Measurements from ENCODE around the gene LOXL4. TPM values are rescaled to one million over a fixed set of nuclear protein-coding genes. Genes with fewer than 3 reads are reported as not detected.

LOXL4 gene
- total and polyA plus RNA-seq, 4 donors = 3.9 to 29.9 (median 11.1) TPM

DNA sequence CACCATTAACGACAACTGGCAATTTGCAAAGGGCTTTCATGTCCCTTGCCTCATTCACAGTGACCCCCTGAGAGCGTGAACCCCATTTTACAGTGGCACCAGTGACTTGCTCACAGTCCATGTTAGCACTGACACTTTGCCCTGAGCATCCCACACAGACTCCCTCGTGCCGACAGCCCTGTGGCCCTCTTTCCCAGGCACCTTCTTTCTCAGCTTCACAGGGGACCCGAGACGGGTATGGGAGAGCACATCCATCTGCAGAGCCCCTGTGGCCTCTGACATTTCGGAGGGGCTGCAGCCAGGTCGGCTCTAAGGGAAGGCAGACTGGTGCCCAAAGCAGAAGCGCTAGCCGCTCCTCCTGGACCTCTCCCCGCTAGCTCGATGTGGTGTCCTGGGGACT lies 10.8 kb downstream of the LOXL4 start:
- DNase-seq (no peak), ATAC-seq (ENCODE audit: low FRiP score) (no peak)
- Histone ChIP-seq H3K36me3 (ENCODE audit: control insufficient read depth in 1 of 2, insufficient read depth in 2 of 2, low read length in 1 of 2) (no peaks in the 10 kb centered on the region), H3K9me3 (ENCODE audit: control insufficient read depth, low read length) (no peaks in the 10 kb centered on the region), H3K27ac (ENCODE audit: low read depth in 1 of 2, low read length in 2 of 2) (no peak overlapping the region), H3K27me3 (ENCODE audit: control insufficient read depth in 1 of 2, insufficient read depth in 2 of 2, low read length in 1 of 2) (no peaks in the 10 kb centered on the region), H3K4me1 (ENCODE audit: control insufficient read depth in 1 of 2, insufficient read depth in 2 of 2, low read length in 2 of 2) (no peaks in the 10 kb centered on the region), H3K4me3 (ENCODE audit: low read length in 2 of 2) (no peak overlapping the region)
- 93 to 94% methylated on average over 12 of the region's 12 CpGs for WGBS, 2 donors
- intact Hi-C loops (cut with DNase I) = no loop called here

DNA sequence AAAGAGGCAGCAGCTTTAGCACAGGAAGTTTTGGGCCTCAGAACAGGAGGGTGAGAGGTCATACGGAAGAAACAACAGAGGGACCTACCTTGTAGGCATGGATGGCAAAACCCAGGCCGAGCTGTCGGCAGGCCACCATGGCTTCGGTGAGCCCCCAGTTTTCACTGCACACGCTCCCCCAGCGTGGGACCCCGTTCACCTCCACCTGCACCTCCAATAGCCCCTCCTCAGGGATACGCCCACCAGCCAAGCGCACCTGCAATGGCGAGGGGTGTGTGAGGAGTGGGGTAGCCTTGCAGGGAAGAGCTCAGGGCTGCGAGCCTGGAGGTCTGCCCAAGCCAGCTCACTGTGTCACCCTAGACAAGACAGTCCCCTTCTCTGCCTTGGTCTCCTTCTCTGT lies 11.3 kb downstream of the LOXL4 start:
- H3K9me3 ChIP-seq (ENCODE audit: control insufficient read depth, low read length) = no peaks in the 10 kb centered on the region
- WGBS, 2 donors = 94 to 95% methylated on average over 11 of the region's 11 CpGs
- H3K27ac ChIP-seq (ENCODE audit: low read depth in 1 of 2, low read length in 2 of 2) = no peak overlapping the region
- H3K36me3 ChIP-seq (ENCODE audit: control insufficient read depth in 1 of 2, insufficient read depth in 2 of 2, low read length in 1 of 2) = no peaks in the 10 kb centered on the region
- H3K4me1 ChIP-seq (ENCODE audit: control insufficient read depth in 1 of 2, insufficient read depth in 2 of 2, low read length in 2 of 2) = no peaks in the 10 kb centered on the region
- no peak for DNase-seq
- ATAC-seq (ENCODE audit: low FRiP score) = no peak
- intact Hi-C loops (cut with DNase I) = no loop called here
- H3K27me3 ChIP-seq (ENCODE audit: control insufficient read depth in 1 of 2, insufficient read depth in 2 of 2, low read length in 1 of 2) = no peaks in the 10 kb centered on the region
- no peak overlapping the region for H3K4me3 ChIP-seq (ENCODE audit: low read length in 2 of 2)

DNA sequence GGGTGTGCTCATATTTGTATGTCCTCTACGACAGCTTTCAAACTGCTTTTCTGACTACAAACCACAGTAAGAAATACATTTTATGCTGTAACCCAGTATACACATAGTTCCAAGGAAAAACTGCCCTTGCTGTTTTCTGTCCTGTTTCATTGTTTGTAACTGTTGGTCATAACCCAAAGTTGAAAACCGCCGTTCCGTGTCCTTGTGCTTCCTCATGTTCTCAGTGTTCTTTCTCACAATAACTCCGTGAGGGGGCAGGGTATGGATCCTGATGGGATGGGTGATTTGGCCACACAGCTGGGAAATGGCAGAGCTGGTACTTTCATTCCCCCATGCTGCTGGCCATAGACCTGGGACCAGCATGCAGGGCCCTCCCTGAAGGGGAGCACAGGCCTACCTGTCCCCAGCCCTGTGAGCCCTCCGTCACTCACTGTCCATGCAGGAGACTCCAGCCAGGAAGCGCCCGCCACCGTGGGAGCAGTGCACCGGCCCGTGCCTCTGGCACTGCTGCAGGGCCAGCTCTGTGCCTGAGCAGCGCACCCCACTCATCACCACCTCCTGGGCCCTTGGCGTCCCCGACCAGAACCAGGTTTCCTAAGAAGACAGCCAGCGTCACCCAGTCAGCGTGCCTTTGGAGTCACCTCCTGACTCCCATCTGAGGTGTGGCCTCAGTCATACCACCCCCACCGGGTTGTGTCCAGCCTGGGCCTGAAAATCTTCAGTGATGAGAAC lies 12.7 kb downstream of the LOXL4 start:
- WGBS, 2 donors = 76 to 78% methylated on average over 17 of the region's 17 CpGs
- Histone ChIP-seq H3K9me3 (ENCODE audit: control insufficient read depth, low read length) (no peaks in the 10 kb centered on the region), H3K36me3 (ENCODE audit: control insufficient read depth in 1 of 2, insufficient read depth in 2 of 2, low read length in 1 of 2) (peaks cover 0 to 3% of the 10 kb centered on the region in 2 donors), H3K27ac (ENCODE audit: low read depth in 1 of 2, low read length in 2 of 2) (no peak overlapping the region), H3K4me3 (ENCODE audit: low read length in 2 of 2) (no peak overlapping the region), H3K27me3 (ENCODE audit: control insufficient read depth in 1 of 2, insufficient read depth in 2 of 2, low read length in 1 of 2) (no peaks in the 10 kb centered on the region), H3K4me1 (ENCODE audit: control insufficient read depth in 1 of 2, insufficient read depth in 2 of 2, low read length in 2 of 2) (no peaks in the 10 kb centered on the region)
- intact Hi-C loops (cut with DNase I) = no loop called here
- no peak for ATAC-seq (ENCODE audit: low FRiP score)
- no peak for DNase-seq

GRCh38 chr10:98254234-98254974 lies 13.6 kb downstream of the LOXL4 start:
- intact Hi-C loops (cut with DNase I) = no loop called here
- Histone ChIP-seq H3K36me3 (ENCODE audit: control insufficient read depth in 1 of 2, insufficient read depth in 2 of 2, low read length in 1 of 2) (peaks cover 0 to 4% of the 10 kb centered on the region in 2 donors), H3K27me3 (ENCODE audit: control insufficient read depth in 1 of 2, insufficient read depth in 2 of 2, low read length in 1 of 2) (no peaks in the 10 kb centered on the region), H3K9me3 (ENCODE audit: control insufficient read depth, low read length) (no peaks in the 10 kb centered on the region), H3K4me3 (ENCODE audit: low read length in 2 of 2) (no peak overlapping the region), H3K27ac (ENCODE audit: low read depth in 1 of 2, low read length in 2 of 2) (no peak overlapping the region), H3K4me1 (ENCODE audit: control insufficient read depth in 1 of 2, insufficient read depth in 2 of 2, low read length in 2 of 2) (no peaks in the 10 kb centered on the region)
- DNase-seq = no peak
- no peak for ATAC-seq (ENCODE audit: low FRiP score)
- 90 to 91% methylated on average over 10 of the region's 10 CpGs for WGBS, 2 donors

- Histone ChIP-seq H3K4me3 (ENCODE audit: low read length in 2 of 2) (no peak overlapping the region), H3K27ac (ENCODE audit: low read depth in 1 of 2, low read length in 2 of 2) (no peak overlapping the region), H3K36me3 (ENCODE audit: control insufficient read depth in 1 of 2, insufficient read depth in 2 of 2, low read length in 1 of 2) (peaks cover 0 to 7% of the 10 kb centered on the region in 2 donors), H3K27me3 (ENCODE audit: control insufficient read depth in 1 of 2, insufficient read depth in 2 of 2, low read length in 1 of 2) (no peaks in the 10 kb centered on the region), H3K9me3 (ENCODE audit: control insufficient read depth, low read length) (no peaks in the 10 kb centered on the region), H3K4me1 (ENCODE audit: control insufficient read depth in 1 of 2, insufficient read depth in 2 of 2, low read length in 2 of 2) (no peaks in the 10 kb centered on the region)
- 84 to 93% methylated on average over 17 of the region's 17 CpGs for WGBS, 2 donors
- ATAC-seq (ENCODE audit: low FRiP score) = no peak
- intact Hi-C loops (cut with DNase I) = no loop called here
- no peak for DNase-seq
These were observed 14.5 kb downstream of the LOXL4 start for GRCh38 chr10:98253499-98253898.

DNA sequence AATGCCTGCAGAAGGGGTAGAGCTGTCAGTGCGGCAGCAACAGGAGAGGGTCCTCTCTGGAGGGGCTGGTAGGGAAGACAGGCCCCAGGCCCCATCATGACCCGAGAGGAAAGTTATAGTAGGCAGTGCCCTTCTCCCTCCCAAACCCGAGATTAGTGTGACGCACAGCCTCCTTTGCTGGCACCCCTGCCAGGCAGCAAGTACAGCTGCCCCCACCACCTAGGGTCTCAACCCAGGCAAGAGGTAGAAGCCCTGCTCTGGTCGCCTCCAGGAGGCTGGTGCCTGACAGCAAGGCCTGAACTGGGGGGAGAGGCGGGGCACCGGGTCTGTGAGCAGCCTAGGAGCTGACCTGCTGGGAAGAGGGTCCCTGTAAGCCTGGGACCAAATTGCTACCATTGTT lies 15.5 kb downstream of the LOXL4 start:
- intact Hi-C loops (cut with DNase I) = no loop called here
- H3K4me3 ChIP-seq (ENCODE audit: low read length in 2 of 2) = no peak overlapping the region
- ATAC-seq (ENCODE audit: low FRiP score) (no peak), DNase-seq (no peak)
- peaks cover 0 to 10% of the 10 kb centered on the region in 2 donors for H3K36me3 ChIP-seq (ENCODE audit: control insufficient read depth in 1 of 2, insufficient read depth in 2 of 2, low read length in 1 of 2)
- H3K4me1 ChIP-seq (ENCODE audit: control insufficient read depth in 1 of 2, insufficient read depth in 2 of 2, low read length in 2 of 2) = no peaks in the 10 kb centered on the region
- WGBS, 2 donors = 81 to 82% methylated on average over 7 of the region's 7 CpGs
- no peak overlapping the region for H3K27ac ChIP-seq (ENCODE audit: low read depth in 1 of 2, low read length in 2 of 2)
- no peaks in the 10 kb centered on the region for H3K9me3 ChIP-seq (ENCODE audit: control insufficient read depth, low read length)
- H3K27me3 ChIP-seq (ENCODE audit: control insufficient read depth in 1 of 2, insufficient read depth in 2 of 2, low read length in 1 of 2) = no peaks in the 10 kb centered on the region

DNA sequence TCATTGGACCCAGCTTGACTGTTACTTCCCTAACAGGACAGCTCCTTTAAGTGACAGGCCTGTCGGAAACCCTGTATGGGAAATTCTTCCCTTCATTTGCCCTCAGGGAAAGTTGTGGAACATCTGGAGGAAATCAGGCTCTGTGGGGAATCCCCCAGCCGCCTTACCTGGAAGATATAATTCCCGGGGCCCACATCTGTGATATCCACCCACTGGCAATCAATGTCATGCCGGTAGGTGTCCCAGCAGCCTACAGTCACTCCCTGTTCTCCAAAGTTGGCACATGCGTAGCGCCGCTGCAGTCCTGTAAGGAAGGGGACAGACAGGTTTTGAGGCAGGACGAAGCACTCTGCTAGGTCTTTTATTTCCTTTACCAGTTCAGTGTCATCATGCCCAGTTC lies 16.6 kb downstream of the LOXL4 start:
- intact Hi-C loops (cut with DNase I) = no loop called here
- H3K4me1 ChIP-seq (ENCODE audit: control insufficient read depth in 1 of 2, insufficient read depth in 2 of 2, low read length in 2 of 2) = no peaks in the 10 kb centered on the region
- H3K27ac ChIP-seq (ENCODE audit: low read depth in 1 of 2, low read length in 2 of 2) = no peak overlapping the region
- WGBS, 2 donors = 81 to 84% methylated on average over 8 of the region's 8 CpGs
- no peaks in the 10 kb centered on the region for H3K27me3 ChIP-seq (ENCODE audit: control insufficient read depth in 1 of 2, insufficient read depth in 2 of 2, low read length in 1 of 2)
- H3K36me3 ChIP-seq (ENCODE audit: control insufficient read depth in 1 of 2, insufficient read depth in 2 of 2, low read length in 1 of 2) = peaks cover 0 to 11% of the 10 kb centered on the region in 2 donors
- DNase-seq (no peak), ATAC-seq (ENCODE audit: low FRiP score) (no peak)
- H3K9me3 ChIP-seq (ENCODE audit: control insufficient read depth, low read length) = no peaks in the 10 kb centered on the region
- H3K4me3 ChIP-seq (ENCODE audit: low read length in 2 of 2) = no peak overlapping the region

DNA sequence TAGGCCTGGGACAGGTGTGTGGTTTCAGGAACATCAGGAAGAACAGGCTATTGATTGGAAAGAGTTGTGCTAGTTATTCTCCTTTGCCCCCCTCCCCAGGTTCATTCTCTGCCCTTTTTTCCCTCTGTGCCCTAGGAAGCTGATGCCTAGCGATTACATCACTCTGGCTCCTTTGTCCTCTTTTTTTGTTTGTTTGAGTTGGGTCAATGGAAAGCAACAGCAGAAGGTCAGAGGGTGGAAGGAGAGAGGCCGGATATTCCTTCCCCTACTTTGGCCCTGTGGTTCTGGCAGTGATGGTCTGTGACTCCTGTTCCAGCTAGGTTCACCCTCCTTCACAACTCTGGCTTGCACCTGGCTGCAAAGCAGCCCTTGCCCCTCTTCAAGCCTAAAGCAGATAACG lies 18.9 kb downstream of the LOXL4 start:
- Histone ChIP-seq H3K27me3 (ENCODE audit: control insufficient read depth in 1 of 2, insufficient read depth in 2 of 2, low read length in 1 of 2) (no peaks in the 10 kb centered on the region), H3K27ac (ENCODE audit: low read depth in 1 of 2, low read length in 2 of 2) (no peak overlapping the region), H3K4me1 (ENCODE audit: control insufficient read depth in 1 of 2, insufficient read depth in 2 of 2, low read length in 2 of 2) (peaks cover 0 to 4% of the 10 kb centered on the region in 2 donors), H3K36me3 (ENCODE audit: control insufficient read depth in 1 of 2, insufficient read depth in 2 of 2, low read length in 1 of 2) (peaks cover 0 to 15% of the 10 kb centered on the region in 2 donors), H3K9me3 (ENCODE audit: control insufficient read depth, low read length) (no peaks in the 10 kb centered on the region), H3K4me3 (ENCODE audit: low read length in 2 of 2) (no peak overlapping the region)
- intact Hi-C loops (cut with DNase I) = loop anchor here in 1 of 2 donors (10.0 kb wide), 1 partner anchor 74 kb away; no protein-coding TSS in a partner anchor
- DNase-seq (no peak), ATAC-seq (ENCODE audit: low FRiP score) (no peak)
- WGBS, 2 donors = 84% methylated on average over 3 of the region's 3 CpGs

DNA sequence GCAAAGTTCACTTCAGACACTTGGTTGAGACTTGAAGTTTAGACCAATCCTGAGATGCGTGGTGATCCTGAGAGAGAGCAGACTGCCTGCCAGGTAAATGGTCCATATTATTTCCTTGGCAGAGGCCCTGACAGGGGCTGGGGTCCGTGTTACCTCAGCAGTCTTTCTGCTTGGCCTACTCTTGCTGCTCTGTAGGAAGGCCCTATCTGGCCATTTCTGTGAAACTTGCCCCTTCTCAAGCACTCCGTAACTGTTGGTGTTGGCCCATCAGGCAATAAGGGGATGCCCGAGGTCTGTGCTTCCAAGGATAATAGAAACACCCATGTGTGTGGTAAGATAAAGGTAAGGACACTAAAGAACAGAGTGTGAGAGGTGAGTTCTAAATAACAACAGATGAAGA lies 20.0 kb downstream of the LOXL4 start:
- Histone ChIP-seq H3K4me1 (ENCODE audit: control insufficient read depth in 1 of 2, insufficient read depth in 2 of 2, low read length in 2 of 2) (peaks cover 2 to 5% of the 10 kb centered on the region in 2 donors), H3K9me3 (ENCODE audit: control insufficient read depth, low read length) (no peaks in the 10 kb centered on the region), H3K27me3 (ENCODE audit: control insufficient read depth in 1 of 2, insufficient read depth in 2 of 2, low read length in 1 of 2) (no peaks in the 10 kb centered on the region), H3K4me3 (ENCODE audit: low read length in 2 of 2) (no peak overlapping the region), H3K36me3 (ENCODE audit: control insufficient read depth in 1 of 2, insufficient read depth in 2 of 2, low read length in 1 of 2) (peaks cover 0 to 15% of the 10 kb centered on the region in 2 donors), H3K27ac (ENCODE audit: low read depth in 1 of 2, low read length in 2 of 2) (no peak overlapping the region)
- ATAC-seq (ENCODE audit: low FRiP score) = no peak
- DNase-seq = no peak
- 79 to 85% methylated on average over 4 of the region's 4 CpGs for WGBS, 2 donors
- intact Hi-C loops (cut with DNase I) = loop anchor here in 1 of 2 donors (10.0 kb wide), 1 partner anchor 73 kb away; no protein-coding TSS in a partner anchor

All from aorta (tissue), 5 donors.